ENCODE data around the gene KIAA1671.

Gene KIAA1671

GRCh38 chr22:24928322-24928721 lies 24.2 kb upstream of the KIAA1671 start:
- H3K9me2 ChIP-seq (replicated peaks; ENCODE audit: insufficient read depth, low read length) = no peaks in the 10 kb centered on the region
- H3F3A ChIP-seq (ENCODE audit: insufficient read depth) = no peaks in the 10 kb centered on the region
- H3K4me3 ChIP-seq (ENCODE audit: insufficient read depth, low read length, poor library complexity, severe bottlenecking) = no peak overlapping the region
- no peaks in the 10 kb centered on the region for H3K9me3 ChIP-seq (ENCODE audit: insufficient read depth, low read length)
- H2AFZ ChIP-seq (ENCODE audit: low read depth, low read length, severe bottlenecking) = no peak overlapping the region
- H4K20me1 ChIP-seq (ENCODE audit: low read depth, low read length) = no peaks in the 10 kb centered on the region
- no peak for TF ChIP-seq CTCF (IDR thresholded peaks at IDR 0.05; ENCODE audit: insufficient read depth, low read length, poor library complexity, severe bottlenecking)
- no peak for TF ChIP-seq EZH2phosphoT487 (conservative IDR thresholded peaks at IDR 0.05; ENCODE audit: low read length)
- no peak overlapping the region for H3K27ac ChIP-seq (ENCODE audit: low read depth, low read length)
- H3K79me2 ChIP-seq (ENCODE audit: insufficient read depth, low read length) = no peaks in the 10 kb centered on the region
- no peak overlapping the region for H3K9ac ChIP-seq (ENCODE audit: low read length)
- H3K27me3 ChIP-seq (ENCODE audit: low read length) = no peaks in the 10 kb centered on the region
- no peak overlapping the region for H3K4me2 ChIP-seq (ENCODE audit: low read depth, low read length, poor library complexity, severe bottlenecking)
- no peaks in the 10 kb centered on the region for H3K36me3 ChIP-seq (ENCODE audit: low read length)

DNA sequence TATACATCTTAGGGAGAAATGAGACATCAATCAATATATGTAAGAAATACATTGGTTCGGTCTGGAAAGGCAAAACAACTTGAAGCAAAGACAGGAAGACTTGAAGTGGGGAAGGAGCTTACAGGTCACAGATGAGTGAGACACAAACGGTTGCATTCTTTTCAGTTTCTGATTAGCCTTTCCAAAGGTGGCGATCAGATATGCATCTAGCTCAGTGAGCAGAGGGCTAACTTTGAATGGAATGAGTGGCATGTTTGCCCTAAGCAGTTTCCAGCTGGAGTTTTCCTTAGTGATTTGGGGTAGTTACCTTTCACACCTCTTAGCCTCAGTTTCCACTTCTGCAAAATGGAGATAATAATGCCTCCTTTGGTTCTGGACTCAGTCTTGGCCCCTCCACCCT lies 21.8 kb upstream of the KIAA1671 start:
- Histone ChIP-seq H3K9me3 (ENCODE audit: insufficient read depth, low read length) (no peaks in the 10 kb centered on the region), H2AFZ (ENCODE audit: low read depth, low read length, severe bottlenecking) (no peak overlapping the region), H4K20me1 (ENCODE audit: low read depth, low read length) (no peaks in the 10 kb centered on the region), H3K4me2 (ENCODE audit: low read depth, low read length, poor library complexity, severe bottlenecking) (no peak overlapping the region), H3K9ac (ENCODE audit: low read length) (no peak overlapping the region), H3K36me3 (ENCODE audit: low read length) (no peaks in the 10 kb centered on the region), H3K27me3 (ENCODE audit: low read length) (no peaks in the 10 kb centered on the region), H3K4me3 (ENCODE audit: insufficient read depth, low read length, poor library complexity, severe bottlenecking) (no peak overlapping the region), H3K27ac (ENCODE audit: low read depth, low read length) (no peak overlapping the region), H3K79me2 (ENCODE audit: insufficient read depth, low read length) (no peaks in the 10 kb centered on the region), H3K9me2 (replicated peaks; ENCODE audit: insufficient read depth, low read length) (no peaks in the 10 kb centered on the region), H3F3A (ENCODE audit: insufficient read depth) (no peaks in the 10 kb centered on the region)
- no peak for TF ChIP-seq EZH2phosphoT487 (conservative IDR thresholded peaks at IDR 0.05; ENCODE audit: low read length)
- TF ChIP-seq CTCF (IDR thresholded peaks at IDR 0.05; ENCODE audit: insufficient read depth, low read length, poor library complexity, severe bottlenecking) = no peak

GRCh38 chr22:24935771-24936483 lies 16.6 kb upstream of the KIAA1671 start:
- TF ChIP-seq CTCF (IDR thresholded peaks at IDR 0.05; ENCODE audit: insufficient read depth, low read length, poor library complexity, severe bottlenecking) (no peak), EZH2phosphoT487 (conservative IDR thresholded peaks at IDR 0.05; ENCODE audit: low read length) (no peak)
- Histone ChIP-seq H3K9me2 (replicated peaks; ENCODE audit: insufficient read depth, low read length) (no peaks in the 10 kb centered on the region), H2AFZ (ENCODE audit: low read depth, low read length, severe bottlenecking) (no peak overlapping the region), H3K27ac (ENCODE audit: low read depth, low read length) (no peak overlapping the region), H3K4me2 (ENCODE audit: low read depth, low read length, poor library complexity, severe bottlenecking) (no peak overlapping the region), H3K9ac (ENCODE audit: low read length) (no peak overlapping the region), H3K9me3 (ENCODE audit: insufficient read depth, low read length) (no peaks in the 10 kb centered on the region), H3F3A (ENCODE audit: insufficient read depth) (no peaks in the 10 kb centered on the region), H3K36me3 (ENCODE audit: low read length) (no peaks in the 10 kb centered on the region), H3K79me2 (ENCODE audit: insufficient read depth, low read length) (no peaks in the 10 kb centered on the region), H3K27me3 (ENCODE audit: low read length) (no peaks in the 10 kb centered on the region), H3K4me3 (ENCODE audit: insufficient read depth, low read length, poor library complexity, severe bottlenecking) (no peak overlapping the region), H4K20me1 (ENCODE audit: low read depth, low read length) (no peaks in the 10 kb centered on the region)

All from SU-DHL-6 (cell line).